GM23248 (cell line): Measurements from ENCODE around the gene TFIP11. TPM values are rescaled to one million over a fixed set of nuclear protein-coding genes. Genes with fewer than 3 reads are reported as not detected.
A peak's percentile ranks its signal among the peaks of the same experiment; 100 is the strongest.

Source experiments
- DNase-seq: peaks from one replicate; pipeline ENCODE4 v3.0.0-alpha.2; 2015
- H2AFZ ChIP-seq: fragments of 200-600 bp; sonication (generic); 2 replicates; pipeline ENCODE4 v1.6.1; 2016; ENCODE audit warnings: antibody characterized with exemption
- H3F3A ChIP-seq: fragments of 200-600 bp; sonication (generic); 2 replicates; pipeline ENCODE4 v1.6.1; 2016; ENCODE audit warnings: mild to moderate bottlenecking, antibody characterized with exemption, mixed run types; ENCODE audit not compliant: insufficient read depth
- H3K27ac ChIP-seq: fragments of 200-600 bp; sonication (generic); 2 replicates; pipeline ENCODE4 v1.5.1; 2016; ENCODE audit warnings: mild to moderate bottlenecking
- H3K27me3 ChIP-seq: fragments of 200-600 bp; sonication (generic); replicated peaks from 2 replicates; pipeline ENCODE4 v1.6.1; 2016; ENCODE audit warnings: mild to moderate bottlenecking; ENCODE audit not compliant: insufficient read depth
- H3K36me3 ChIP-seq: fragments of 200-600 bp; sonication (generic); 2 replicates; pipeline ENCODE4 v1.6.1; 2016; ENCODE audit warnings: low read depth, mild to moderate bottlenecking
- H3K4me1 ChIP-seq: fragments of 200-600 bp; sonication (generic); 2 replicates; pipeline ENCODE4 v1.6.1; 2016; ENCODE audit warnings: mild to moderate bottlenecking; ENCODE audit not compliant: insufficient read depth
- H3K4me2 ChIP-seq: fragments of 200-600 bp; sonication (generic); one replicate; pipeline ENCODE4 v1.6.1; 2016; ENCODE audit warnings: mild to moderate bottlenecking; ENCODE audit not compliant: unreplicated experiment
- H3K4me3 ChIP-seq: fragments of 200-600 bp; sonication (generic); 2 replicates; pipeline ENCODE4 v1.5.1; 2016; ENCODE audit warnings: mild to moderate bottlenecking
- H3K79me2 ChIP-seq: fragments of 200-600 bp; sonication (generic); 2 replicates; pipeline ENCODE4 v1.6.1; 2016; ENCODE audit warnings: mild to moderate bottlenecking; ENCODE audit not compliant: insufficient read depth
- H3K9ac ChIP-seq: fragments of 200-600 bp; sonication (generic); 2 replicates; pipeline ENCODE4 v1.6.1; 2016; ENCODE audit warnings: mild to moderate bottlenecking
- H3K9me2 ChIP-seq: fragments of 200-600 bp; sonication (generic); 2 replicates; pipeline ENCODE4 v1.6.1; 2016; ENCODE audit warnings: mixed run types, mild to moderate bottlenecking, moderate library complexity; ENCODE audit not compliant: insufficient read depth
- H3K9me3 ChIP-seq: fragments of 200-600 bp; sonication (generic); one replicate; pipeline ENCODE4 v1.6.1; 2017; ENCODE audit warnings: low read depth
- H4K20me1 ChIP-seq: fragments of 200-600 bp; sonication (generic); 2 replicates; pipeline ENCODE4 v1.6.0; 2016; ENCODE audit not compliant: insufficient read depth
- EZH2 ChIP-seq: fragments of 200-600 bp; sonication (generic); IDR thresholded peaks from 2 replicates; pipeline ENCODE4 v1.6.1; 2018; ENCODE audit warnings: antibody characterized with exemption, mild to moderate bottlenecking; ENCODE audit not compliant: insufficient read depth, poor library complexity, severe bottlenecking
- EZH2phosphoT487 ChIP-seq: fragments of 200-600 bp; sonication (generic); IDR thresholded peaks from 2 replicates; pipeline ENCODE4 v1.6.1; 2018; ENCODE audit warnings: antibody characterized with exemption, moderate library complexity, mild to moderate bottlenecking, low read depth; ENCODE audit not compliant: insufficient read depth
- WGBS, 2 experiments: methylation state at CpG; one replicate each; pipeline ENCODE4 v1.1.6; 2015 to 2017; ENCODE audit warnings: low lambda C conversion rate in 2 of 2, low coverage in 1 of 2; ENCODE audit errors: missing lambda C conversion rate in 2 of 2; 5-methylcytosine and 5-hydroxymethylcytosine counted together
- in situ Hi-C: fragments of 300-500 bp; cut with MboI; formaldehyde crosslinking; loops from 2 replicates; pipeline ENCODE4 v1.15.0; 2020
- polyA plus RNA-seq: library from polyadenylated mRNA; unstranded; fragments of >200 nt; fragmentation: Nextera tagmentation; extraction: Ambion mirVana; gene quantifications from 2 replicates; pipeline ENCODE4 v1.2.1, GENCODE V29; 2016
- total RNA-seq: library from RNA; depleted of rRNA; stranded (reverse); fragments of >200 nt; shearing (Covaris generic); gene quantifications from 2 replicates; pipeline ENCODE4 v1.2.3, GENCODE V29; 2014

Gene TFIP11
- total and polyA plus RNA-seq, 2 experiments from 2014 or later: 23.1 to 41.9 TPM

DNA sequence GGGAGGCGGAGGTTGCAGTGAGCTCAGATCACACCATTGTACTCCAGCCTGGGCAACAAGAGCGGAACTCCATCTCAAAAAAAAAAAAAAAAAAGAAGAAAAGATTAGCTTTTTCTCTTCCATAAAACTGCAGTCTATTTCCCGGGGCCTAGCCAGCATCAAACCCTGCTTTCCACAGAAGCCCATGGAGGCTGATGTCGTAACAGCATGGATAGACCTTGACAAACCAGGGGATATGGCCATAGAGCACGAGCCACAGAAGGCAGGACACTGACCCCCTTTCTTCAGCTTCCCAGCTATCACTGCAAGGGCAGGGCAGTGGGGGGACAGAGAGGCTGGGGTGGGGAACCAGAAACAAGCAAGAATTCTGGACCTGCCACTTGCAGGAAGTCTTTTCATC is 50.2 kb downstream of the TFIP11 start:
- peaks cover 14% of the 10 kb centered on the region; the same call in 1 of the 2 replicates for H3K79me2 ChIP-seq
- H3K27ac ChIP-seq: no peak overlapping the region
- H2AFZ ChIP-seq: no peak overlapping the region
- no peaks in the 10 kb centered on the region for H3K9me2 ChIP-seq
- H3K4me1 ChIP-seq: no peaks in the 10 kb centered on the region
- H3K4me2 ChIP-seq: no peak overlapping the region
- in situ Hi-C loops: no loop called here
- H3K4me3 ChIP-seq: no peak overlapping the region
- H3K9ac ChIP-seq: no peak overlapping the region
- no peaks in the 10 kb centered on the region for H3K9me3 ChIP-seq
- TF ChIP-seq EZH2phosphoT487 (no peak), EZH2 (no peak)
- no peaks in the 10 kb centered on the region for H4K20me1 ChIP-seq
- H3F3A ChIP-seq: no peaks in the 10 kb centered on the region
- 84 to 89% methylated on average over 5 of the region's 5 CpGs for WGBS, 2 experiments
- H3K36me3 ChIP-seq: peaks cover 17% of the 10 kb centered on the region
- no peak for DNase-seq
- no peaks in the 10 kb centered on the region for H3K27me3 ChIP-seq

- H4K20me1 ChIP-seq: no peaks in the 10 kb centered on the region
- WGBS, 2 experiments: 30 to 35% methylated on average over 3 of the region's 3 CpGs
Measured at GRCh38 chr22:26461188-26461810, 51.0 kb downstream of the TFIP11 start.

DNA sequence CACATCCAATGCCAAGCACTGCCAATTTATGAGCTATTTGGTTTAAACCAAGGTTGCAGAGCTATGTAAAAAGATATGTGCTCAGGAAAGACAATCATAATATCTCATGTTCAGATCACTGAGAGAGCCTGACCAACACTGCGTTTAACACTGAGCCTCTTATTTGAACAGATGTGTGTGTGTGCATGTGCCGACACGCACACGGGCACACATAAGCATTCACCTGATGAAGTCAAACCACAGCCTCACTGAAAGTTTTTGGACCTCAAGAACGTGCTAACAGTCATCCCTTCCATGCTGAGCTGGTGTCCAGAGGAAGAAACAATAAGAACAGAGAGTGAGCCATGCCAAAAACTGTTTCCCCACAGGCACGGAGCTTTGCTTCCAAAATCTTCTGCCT is 52.1 kb downstream of the TFIP11 start:
- Histone ChIP-seq H3F3A (no peaks in the 10 kb centered on the region), H4K20me1 (no peaks in the 10 kb centered on the region), H3K36me3 (peaks cover 12% of the 10 kb centered on the region; the same call in 1 of the 2 replicates), H2AFZ (no peak overlapping the region), H3K9me2 (no peaks in the 10 kb centered on the region), H3K9me3 (no peaks in the 10 kb centered on the region), H3K9ac (no peak overlapping the region), H3K4me2 (no peak overlapping the region), H3K4me1 (no peaks in the 10 kb centered on the region), H3K4me3 (no peak overlapping the region), H3K27ac (no peak overlapping the region), H3K27me3 (no peaks in the 10 kb centered on the region), H3K79me2 (peaks cover 14% of the 10 kb centered on the region; the same call in 1 of the 2 replicates)
- no peak for DNase-seq
- 81 to 87% methylated on average over 6 of the region's 6 CpGs for WGBS, 2 experiments
- TF ChIP-seq EZH2phosphoT487 (no peak), EZH2 (no peak)
- in situ Hi-C loops: no loop called here

More at GRCh38 chr22:26461188-26461810, 51.0 kb downstream of the TFIP11 start:
- in situ Hi-C loops: no loop called here
- peak; percentile 65 for DNase-seq
- Histone ChIP-seq H3K4me1 (no peaks in the 10 kb centered on the region), H3K27me3 (no peaks in the 10 kb centered on the region), H3K4me2 (no peak overlapping the region), H3K27ac (no peak overlapping the region), H3F3A (no peaks in the 10 kb centered on the region), H3K9ac (no peak overlapping the region), H2AFZ (no peak overlapping the region), H3K36me3 (peaks cover 12% of the 10 kb centered on the region), H3K9me3 (no peaks in the 10 kb centered on the region), H3K79me2 (peaks cover 14% of the 10 kb centered on the region; the same call in 1 of the 2 replicates), H3K4me3 (no peak overlapping the region), H3K9me2 (no peaks in the 10 kb centered on the region)
- TF ChIP-seq EZH2phosphoT487: no peak
- TF ChIP-seq EZH2: no peak

DNA sequence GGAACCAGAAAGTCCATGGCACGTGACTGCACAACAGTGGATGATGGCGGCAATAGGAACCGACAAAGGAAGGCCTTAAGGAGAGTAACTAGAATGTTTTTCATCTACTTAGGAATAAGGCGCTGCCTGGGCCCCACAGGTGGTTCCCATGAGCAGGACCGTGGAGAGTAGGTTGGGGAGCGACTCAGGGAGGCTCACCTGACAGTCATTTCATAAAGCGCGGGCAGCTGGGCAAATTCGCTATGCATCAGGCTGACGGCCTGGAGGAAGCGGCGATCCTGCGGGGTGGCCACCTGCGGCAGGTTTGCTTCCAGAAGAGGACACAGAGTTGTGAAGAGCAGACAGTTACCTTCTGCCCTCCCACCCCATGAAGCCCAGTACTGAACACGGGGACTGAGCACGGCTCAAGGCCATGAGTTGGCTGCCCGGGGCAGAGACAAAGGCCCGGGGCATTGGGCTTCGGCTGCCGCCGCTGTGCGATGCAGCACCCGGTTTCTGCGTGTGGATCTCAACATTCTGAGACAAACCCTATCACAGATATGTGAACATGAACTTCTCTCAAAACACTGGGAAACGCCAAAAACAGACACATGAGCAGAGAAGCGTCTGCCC is 54.5 kb downstream of the TFIP11 start:
- H3K4me3 ChIP-seq: no peak overlapping the region
- H3K9me3 ChIP-seq: no peaks in the 10 kb centered on the region
- no peaks in the 10 kb centered on the region for H3K9me2 ChIP-seq
- H3K36me3 ChIP-seq: 0 out of 2 replicates have a peak, but pooled peaks cover 12% of the 10 kb centered on the region
- no peak for DNase-seq
- no peaks in the 10 kb centered on the region for H4K20me1 ChIP-seq
- no peak overlapping the region for H3K27ac ChIP-seq
- H3K4me1 ChIP-seq: no peaks in the 10 kb centered on the region
- H3K79me2 ChIP-seq: peaks cover 14% of the 10 kb centered on the region; the same call in 1 of the 2 replicates
- no peaks in the 10 kb centered on the region for H3K27me3 ChIP-seq
- H3K9ac ChIP-seq: no peak overlapping the region
- no peaks in the 10 kb centered on the region for H3F3A ChIP-seq
- in situ Hi-C loops: no loop called here
- TF ChIP-seq EZH2phosphoT487: no peak
- WGBS, 2 experiments: 95 to 98% methylated on average over 24 to 26 of the region's 26 CpGs
- H3K4me2 ChIP-seq: no peak overlapping the region
- no peak overlapping the region for H2AFZ ChIP-seq
